ENCODE results near the gene WASF2.

- TF ChIP-seq CTCF (IDR thresholded peaks at IDR 0.05) (no peak), POLR2A (IDR thresholded peaks at IDR 0.05) (no peak), POLR2AphosphoS5 (IDR thresholded peaks at IDR 0.05) (no peak)
Observed at GRCh38 chr1:27523337-27524020, 33.5 kb upstream of the WASF2 start.
